Tibial nerve (tissue), 4 donors: ENCODE results near the gene STRN3. TPM values are rescaled to one million over a fixed set of nuclear protein-coding genes. Genes with fewer than 3 reads are reported as not detected.

Experiments used
- DNase-seq, 2 donors: peaks; one replicate each; pipeline ENCODE4 v3.0.0-alpha.2; 2019; ENCODE audit warnings: low spot score in 2 of 2
- H3K27ac ChIP-seq, 4 donors: fragments of 200-600 bp; sonication (generic) in 3 of 4; one replicate each; pipeline ENCODE4 v1.5.1; 2017 to 2019; ENCODE audit warnings: mild to moderate bottlenecking in 1 of 4
- H3K27me3 ChIP-seq, 2 donors: fragments of 200-600 bp; sonication (generic) in 1 of 2; one replicate each; pipeline versions ENCODE4 v1.5.1 to v1.6.0; 2017 to 2019
- H3K36me3 ChIP-seq, 3 donors: fragments of 200-600 bp; sonication (generic); one replicate each; pipeline ENCODE4 v1.5.1; 2018 to 2019
- H3K4me1 ChIP-seq, 4 donors: fragments of 200-600 bp; sonication (generic) in 3 of 4; one replicate each; pipeline ENCODE4 v1.5.1; 2017 to 2019
- H3K4me3 ChIP-seq, 4 donors: fragments of 200-600 bp; sonication (generic) in 3 of 4; one replicate each; pipeline ENCODE4 v1.5.1; 2017 to 2019; ENCODE audit warnings: mild to moderate bottlenecking in 1 of 4, moderate library complexity in 1 of 4
- H3K9me3 ChIP-seq, 4 donors: fragments of 200-600 bp; sonication (generic) in 3 of 4; one replicate each; pipeline ENCODE4 v1.5.1; 2017 to 2019
- CTCF ChIP-seq, 5 experiments: fragments of 200-600 bp in 3 of 5; fragments of 450-650 bp in 2 of 5; sonication (generic) in 3 of 5; IDR thresholded peaks; one replicate each; pipeline ENCODE4 v1.5.1; 2016 to 2019; ENCODE audit warnings: antibody characterized with exemption in 5 of 5, mild to moderate bottlenecking in 3 of 5, moderate library complexity in 2 of 5
- EP300 ChIP-seq, 2 donors: sonication (generic); formaldehyde crosslinking; IDR thresholded peaks; one replicate each; pipeline ENCODE4 v1.6.1; 2017; ENCODE audit warnings: antibody characterized with exemption in 2 of 2, mild to moderate bottlenecking in 1 of 2
- POLR2A ChIP-seq, 2 donors: fragments of 450-650 bp; IDR thresholded peaks; one replicate each; pipeline ENCODE4 v1.6.1; 2017; ENCODE audit warnings: antibody characterized with exemption in 2 of 2, mild to moderate bottlenecking in 2 of 2, moderate library complexity in 2 of 2
- WGBS, 2 donors: methylation state at CpG; one replicate each; pipeline ENCODE4 v1.1.5; 2018; 5-methylcytosine and 5-hydroxymethylcytosine counted together
- total RNA-seq, 4 donors: library from RNA; depleted of rRNA; stranded (reverse); fragments of >200 nt; gene quantifications; one replicate each; pipeline ENCODE4 v1.1.0, GENCODE V29; 2016

Gene STRN3
- total RNA-seq, 4 donors from 2014 or later = 33.5 to 68.8 (median 57.0) TPM

- no peak for DNase-seq
- no peak for TF ChIP-seq EP300 (IDR thresholded peaks at IDR 0.05)
- no peak for TF ChIP-seq CTCF (IDR thresholded peaks at IDR 0.05)
- TF ChIP-seq POLR2A (IDR thresholded peaks at IDR 0.05) = no peak
- Histone ChIP-seq H3K4me1 (peaks cover 0 to 50% (median 6%) of the 10 kb centered on the region in 4 donors), H3K4me3 (no peak overlapping the region), H3K27ac (no peak overlapping the region), H3K27me3 (no peaks in the 10 kb centered on the region), H3K36me3 (no peaks in the 10 kb centered on the region), H3K9me3 (no peaks in the 10 kb centered on the region)
Observed at GRCh38 chr14:30988509-30988908, 37.7 kb downstream of the STRN3 start.

- H3K4me1 ChIP-seq = peaks cover 0 to 39% (median 6%) of the 10 kb centered on the region in 4 donors
- WGBS, 2 donors = 85 to 93% methylated on average over 3 of the region's 3 CpGs
- H3K27ac ChIP-seq = no peak overlapping the region
- no peaks in the 10 kb centered on the region for H3K27me3 ChIP-seq
- H3K4me3 ChIP-seq = no peak overlapping the region
- no peaks in the 10 kb centered on the region for H3K36me3 ChIP-seq
- no peak for DNase-seq
- no peaks in the 10 kb centered on the region for H3K9me3 ChIP-seq
- TF ChIP-seq CTCF (IDR thresholded peaks at IDR 0.05) (no peak), POLR2A (IDR thresholded peaks at IDR 0.05) (no peak), EP300 (IDR thresholded peaks at IDR 0.05) (no peak)
Observed at GRCh38 chr14:30985796-30986195, 40.4 kb downstream of the STRN3 start.

GRCh38 chr14:30983858-30984257, 42.3 kb downstream of the STRN3 start:
- H3K27ac ChIP-seq = no peak overlapping the region
- no peak for DNase-seq
- no peaks in the 10 kb centered on the region for H3K27me3 ChIP-seq
- no peaks in the 10 kb centered on the region for H3K9me3 ChIP-seq
- H3K4me1 ChIP-seq = peaks cover 0 to 38% (median 5%) of the 10 kb centered on the region in 4 donors
- no peak overlapping the region for H3K4me3 ChIP-seq
- 89% methylated on average over 2 of the region's 2 CpGs for WGBS, 2 donors
- no peak for TF ChIP-seq CTCF (IDR thresholded peaks at IDR 0.05)
- no peak for TF ChIP-seq POLR2A (IDR thresholded peaks at IDR 0.05)
- no peak for TF ChIP-seq EP300 (IDR thresholded peaks at IDR 0.05)
- H3K36me3 ChIP-seq = no peaks in the 10 kb centered on the region

GRCh38 chr14:30982533-30982932, 43.6 kb downstream of the STRN3 start:
- TF ChIP-seq POLR2A (IDR thresholded peaks at IDR 0.05) = no peak
- TF ChIP-seq EP300 (IDR thresholded peaks at IDR 0.05) = no peak
- no peak for TF ChIP-seq CTCF (IDR thresholded peaks at IDR 0.05)
- Histone ChIP-seq H3K4me3 (no peak overlapping the region), H3K9me3 (no peaks in the 10 kb centered on the region), H3K27me3 (no peaks in the 10 kb centered on the region), H3K27ac (no peak overlapping the region), H3K36me3 (no peaks in the 10 kb centered on the region), H3K4me1 (peaks cover 0 to 33% (median 0%) of the 10 kb centered on the region in 4 donors)
- 81 to 87% methylated on average over 7 of the region's 7 CpGs for WGBS, 2 donors
- DNase-seq = no peak

- H3K4me1 ChIP-seq = peaks cover 0 to 36% (median 0%) of the 10 kb centered on the region in 4 donors
- no peak overlapping the region for H3K27ac ChIP-seq
Observed at GRCh38 chr14:30980980-30981379, 45.2 kb downstream of the STRN3 start.

More at GRCh38 chr14:30980980-30981379, 45.2 kb downstream of the STRN3 start:
- TF ChIP-seq EP300 (IDR thresholded peaks at IDR 0.05) (no peak), POLR2A (IDR thresholded peaks at IDR 0.05) (no peak), CTCF (IDR thresholded peaks at IDR 0.05) (no peak)
- 84 to 94% methylated on average over 3 of the region's 3 CpGs for WGBS, 2 donors
- H3K36me3 ChIP-seq = no peaks in the 10 kb centered on the region
- no peak overlapping the region for H3K4me3 ChIP-seq
- no peaks in the 10 kb centered on the region for H3K27me3 ChIP-seq
- no peak for DNase-seq
- no peaks in the 10 kb centered on the region for H3K9me3 ChIP-seq
